Stomach (tissue), 4 donors: ENCODE data around the gene ROBO1.

ENCODE experiments used
- CTCF ChIP-seq, 7 experiments: fragments of 450-650 bp in 4 of 7; fragments of 200-600 bp in 3 of 7; sonication (generic) in 3 of 7; IDR thresholded peaks; one replicate each; pipeline ENCODE4 v1.5.1; 2016 to 2019; ENCODE audit warnings: antibody characterized with exemption in 7 of 7, control low read depth in 2 of 7, mild to moderate bottlenecking in 1 of 7
- POLR2AphosphoS5 ChIP-seq, 3 donors: sonication (generic); formaldehyde crosslinking; IDR thresholded peaks; one replicate each; pipeline ENCODE4 v1.6.1; 2016; ENCODE audit warnings: antibody characterized with exemption in 3 of 3

- TF ChIP-seq CTCF (IDR thresholded peaks at IDR 0.05): no peak
- no peak for TF ChIP-seq POLR2AphosphoS5 (IDR thresholded peaks at IDR 0.05)
Observed at GRCh38 chr3:79477242-79477641, 290.6 kb downstream of the ROBO1 start.
